PC-3 (cell line): ENCODE data around the gene PHYKPL. TPM values are rescaled to one million over a fixed set of nuclear protein-coding genes. Genes with fewer than 3 reads are reported as not detected.
A peak's percentile ranks its signal among the peaks of the same experiment; 100 is the strongest.

ENCODE experiments used
- ATAC-seq: fragments of 200-7000 bp; cut with Tn5 transposase; 2 replicates; pipeline ENCODE4 v1.9.1; 2020; ENCODE audit warnings: mild to moderate bottlenecking, moderate library complexity
- BruUV-seq: library from RNA; stranded (reverse); fragments of 400-500 nt; replicated peaks from 2 replicates; lab custom pipeline; 2021; lab: Mats Ljungman, UMichigan
- CTCF ChIA-PET: fragments of 300-600 bp; sonication (Branson Sonifier 250); formaldehyde crosslinking; loops from one replicate; lab custom pipeline; 2022; ENCODE audit warnings: antibody characterized with exemption; lab: Charles Lee
- POLR2A ChIA-PET: fragments of 300-600 bp; sonication (Branson Sonifier 250); formaldehyde crosslinking; loops from one replicate; lab custom pipeline; 2022; ENCODE audit warnings: antibody characterized with exemption; ENCODE audit not compliant: unreplicated experiment; lab: Charles Lee
- DNase-seq: peaks from one replicate; pipeline ENCODE4 v3.0.0-alpha.2; 2015
- H2AFZ ChIP-seq: fragments of 300-600 bp; sonication (generic); 2 replicates; pipeline ENCODE4 v1.6.0; 2016; ENCODE audit warnings: antibody characterized with exemption, low read length
- H3F3A ChIP-seq: fragments of 300-600 bp; sonication (generic); one replicate; pipeline ENCODE4 v1.6.0; 2017; ENCODE audit warnings: antibody characterized with exemption, low read length, control low read depth, mild to moderate bottlenecking; ENCODE audit not compliant: unreplicated experiment
- H3K27ac ChIP-seq: fragments of 300-600 bp; sonication (generic); 2 replicates; pipeline ENCODE4 v1.5.1; 2016; ENCODE audit warnings: mild to moderate bottlenecking, low read length
- H3K27me3 ChIP-seq: fragments of 300-600 bp; sonication (generic); 2 replicates; pipeline ENCODE4 v1.6.1; 2016; ENCODE audit warnings: low read length, mixed read lengths
- H3K36me3 ChIP-seq: fragments of 300-600 bp; sonication (generic); 2 replicates; pipeline ENCODE4 v1.6.1; 2016; ENCODE audit warnings: low read depth, mixed run types, low read length, mixed read lengths
- H3K4me1 ChIP-seq: fragments of 300-600 bp; sonication (generic); 2 replicates; pipeline ENCODE4 v1.5.1; 2016; ENCODE audit warnings: low read length; ENCODE audit not compliant: insufficient read depth
- H3K4me2 ChIP-seq: fragments of 300-600 bp; sonication (generic); 2 replicates; pipeline ENCODE4 v1.6.0; 2016; ENCODE audit warnings: low read length
- H3K4me3 ChIP-seq: fragments of 300-600 bp; sonication (generic); 2 replicates; pipeline ENCODE4 v1.5.1; 2016; ENCODE audit warnings: mild to moderate bottlenecking, low read length, mixed read lengths
- H3K79me2 ChIP-seq: fragments of 300-600 bp; sonication (generic); 2 replicates; pipeline ENCODE4 v1.6.1; 2017; ENCODE audit warnings: low read length, mixed read lengths
- H3K9ac ChIP-seq: fragments of 300-600 bp; sonication (generic); 2 replicates; pipeline ENCODE4 v1.6.0; 2016; ENCODE audit warnings: mild to moderate bottlenecking, low read length
- H3K9me2 ChIP-seq: fragments of 300-600 bp; sonication (generic); replicated peaks from 2 replicates; pipeline ENCODE4 v1.6.1; 2016; ENCODE audit warnings: mixed run types, low read length, mixed read lengths
- H3K9me3 ChIP-seq: fragments of 300-600 bp; sonication (generic); 2 replicates; pipeline ENCODE4 v1.6.1; 2016; ENCODE audit warnings: low read length, mixed read lengths
- H4K20me1 ChIP-seq: fragments of 300-600 bp; sonication (generic); 2 replicates; pipeline ENCODE4 v1.6.1; 2016; ENCODE audit warnings: low read length, mixed read lengths
- CTCF ChIP-seq: fragments of 300-600 bp; sonication (generic); conservative IDR thresholded peaks from 2 replicates; pipeline ENCODE4 v1.5.1; 2017; ENCODE audit warnings: antibody characterized with exemption, low read depth, mild to moderate bottlenecking, low read length
- EZH2 ChIP-seq: fragments of 300-600 bp; sonication (generic); IDR thresholded peaks from one replicate; pipeline ENCODE4 v1.6.1; 2017; ENCODE audit warnings: antibody characterized with exemption, mild to moderate bottlenecking, low read length; ENCODE audit not compliant: unreplicated experiment
- EZH2phosphoT487 ChIP-seq: fragments of 300-600 bp; sonication (generic); IDR thresholded peaks from 2 replicates; pipeline ENCODE4 v1.6.1; 2018; ENCODE audit warnings: mild to moderate bottlenecking, antibody characterized with exemption, low read length, borderline replicate concordance
- intact Hi-C: fragments of 100-400 bp; cut with micrococcal nuclease; formaldehyde crosslinking; loops from 2 replicates; pipeline ENCODE4 v1.9.0; 2023
- total RNA-seq: library from RNA; depleted of rRNA; stranded (reverse); fragments of >200 nt; gene quantifications from 2 replicates; pipeline ENCODE4 v1.2.3, GENCODE V29; 2014

PHYKPL gene
- total RNA-seq, 1 experiment from 2014 or later, result 31.2 TPM

DNA sequence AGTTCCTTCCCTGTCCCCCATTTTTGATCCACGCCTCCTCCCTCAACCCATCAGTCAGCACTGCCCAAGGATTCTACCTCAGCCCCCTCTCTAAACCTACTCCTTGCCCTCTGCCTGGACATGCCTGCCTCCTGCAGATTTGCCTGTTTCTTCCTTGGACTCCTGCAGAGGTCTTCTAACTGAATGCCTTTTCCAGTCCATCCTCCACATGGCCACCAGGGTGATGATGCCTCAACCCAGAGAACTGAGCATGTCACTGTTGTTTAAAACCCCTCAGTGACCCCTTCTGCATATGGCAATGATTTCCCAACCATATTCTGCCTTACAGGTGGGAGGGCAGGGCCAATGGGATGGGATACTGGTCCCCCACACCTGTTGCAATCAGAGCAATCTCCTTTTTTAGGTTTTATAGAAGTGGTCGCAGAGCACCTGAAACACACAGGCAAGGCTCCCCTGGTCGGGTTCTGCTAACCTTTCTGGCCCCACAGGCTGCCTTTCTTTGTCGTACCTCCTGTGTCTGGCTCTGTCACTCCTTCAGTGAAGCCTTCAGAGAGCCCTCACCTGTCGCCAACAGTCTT, 9.3 kb downstream of the PHYKPL start:
- Histone ChIP-seq H3K4me2 (no peak overlapping the region), H3K36me3 (peaks cover 23% of the 10 kb centered on the region), H3K9me2 (no peaks in the 10 kb centered on the region), H3K9me3 (no peaks in the 10 kb centered on the region), H3K79me2 (no peaks in the 10 kb centered on the region), H3K4me3 (no peak overlapping the region), H4K20me1 (no peaks in the 10 kb centered on the region), H3F3A (no peaks in the 10 kb centered on the region), H3K9ac (no peak overlapping the region), H2AFZ (no peak overlapping the region), H3K27ac (no peak overlapping the region), H3K4me1 (no peaks in the 10 kb centered on the region), H3K27me3 (no peaks in the 10 kb centered on the region)
- intact Hi-C loops, result no loop called here
- no peak for TF ChIP-seq EZH2
- no peak for TF ChIP-seq CTCF
- no peak for TF ChIP-seq EZH2phosphoT487
- ChIA-PET CTCF (no interaction called here), POLR2A (no interaction called here)
- DNase-seq (no peak), ATAC-seq (peak; percentile 27)
- BruUV-seq, result no TSS peak

DNA sequence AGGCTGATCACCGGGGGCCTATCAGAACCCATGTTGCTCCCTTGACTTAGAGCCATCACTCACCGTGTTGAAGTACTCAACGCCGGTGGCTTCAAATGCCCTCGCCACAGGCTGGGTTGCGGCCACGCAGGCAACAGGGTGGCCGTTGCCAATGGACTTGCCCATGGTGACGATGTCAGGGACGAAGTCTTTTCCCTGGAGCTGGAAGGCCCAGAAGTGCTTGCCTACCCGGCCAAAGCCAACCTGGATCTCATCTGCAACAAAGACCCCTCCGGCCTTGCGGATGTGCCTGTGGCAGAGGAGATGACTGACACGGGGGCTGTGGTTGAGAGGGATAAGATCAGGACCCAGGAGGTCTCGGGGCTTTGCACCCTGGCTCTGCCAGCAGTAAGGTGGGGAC, 10.3 kb downstream of the PHYKPL start:
- no TSS peak for BruUV-seq
- Histone ChIP-seq H3K4me3 (no peak overlapping the region), H2AFZ (no peak overlapping the region), H3K9ac (no peak overlapping the region), H3K36me3 (peaks cover 14% of the 10 kb centered on the region; the same call in 1 of the 2 replicates), H4K20me1 (no peaks in the 10 kb centered on the region), H3F3A (no peaks in the 10 kb centered on the region), H3K27me3 (no peaks in the 10 kb centered on the region), H3K79me2 (no peaks in the 10 kb centered on the region), H3K9me2 (no peaks in the 10 kb centered on the region), H3K9me3 (no peaks in the 10 kb centered on the region), H3K4me2 (no peak overlapping the region), H3K4me1 (no peaks in the 10 kb centered on the region), H3K27ac (no peak overlapping the region)
- POLR2A ChIA-PET, result no interaction called here
- DNase-seq, result no peak
- intact Hi-C loops, result no loop called here
- CTCF ChIA-PET, result no interaction called here
- no peak for ATAC-seq
- no peak for TF ChIP-seq EZH2phosphoT487
- no peak for TF ChIP-seq EZH2
- TF ChIP-seq CTCF, result no peak

DNA sequence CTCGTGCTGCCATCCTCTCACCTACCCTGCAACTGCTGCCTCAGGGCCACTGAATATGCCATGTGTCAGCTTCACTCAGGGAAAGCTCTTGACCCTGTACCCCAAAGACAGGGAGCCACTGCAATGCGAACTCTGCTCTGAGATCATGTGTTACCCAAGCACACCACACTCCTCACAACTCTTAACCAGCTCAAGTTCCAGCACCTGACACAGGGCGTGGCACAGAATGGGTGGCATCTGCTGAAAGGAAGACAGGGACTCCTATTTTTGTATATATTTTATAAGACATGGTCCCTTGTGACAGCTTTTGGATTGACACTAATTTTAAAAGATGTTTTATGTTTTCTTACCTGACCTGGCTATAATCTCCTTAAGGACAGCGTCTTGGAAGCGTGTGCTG, 10.7 kb downstream of the PHYKPL start:
- ATAC-seq (no peak), DNase-seq (no peak)
- BruUV-seq, result no TSS peak
- intact Hi-C loops, result no loop called here
- H3K79me2 ChIP-seq, result no peaks in the 10 kb centered on the region
- no peaks in the 10 kb centered on the region for H3F3A ChIP-seq
- H3K4me2 ChIP-seq, result no peak overlapping the region
- no peaks in the 10 kb centered on the region for H3K9me3 ChIP-seq
- H3K4me3 ChIP-seq, result no peak overlapping the region
- CTCF ChIA-PET, result interaction anchor here (0.6 kb wide), 1 partner anchor 1409 kb away, joined by 3 read pairs; no protein-coding TSS in a partner anchor
- no peak overlapping the region for H2AFZ ChIP-seq
- H3K9me2 ChIP-seq, result no peaks in the 10 kb centered on the region
- no peak overlapping the region for H3K27ac ChIP-seq
- TF ChIP-seq EZH2phosphoT487, result no peak
- TF ChIP-seq CTCF, result no peak
- no peak for TF ChIP-seq EZH2
- POLR2A ChIA-PET, result no interaction called here
- H3K9ac ChIP-seq, result no peak overlapping the region
- H3K27me3 ChIP-seq, result no peaks in the 10 kb centered on the region
- no peaks in the 10 kb centered on the region for H4K20me1 ChIP-seq
- peaks cover 10% of the 10 kb centered on the region; the same call in 1 of the 2 replicates for H3K36me3 ChIP-seq
- H3K4me1 ChIP-seq, result no peaks in the 10 kb centered on the region
